HepG2 (cell line): ENCODE results near the gene COPZ2. TPM values are rescaled to one million over a fixed set of nuclear protein-coding genes. Genes with fewer than 3 reads are reported as not detected.

Experiments
- ATAC-seq: fragments of 200-7000 bp; cut with Tn5 transposase; 3 replicates; pipeline ENCODE4 v1.9.1; 2020; ENCODE audit warnings: mild to moderate bottlenecking, moderate library complexity
- BruUV-seq: library from RNA; stranded (reverse); fragments of 400-500 nt; replicated peaks from 2 replicates; lab custom pipeline; 2021; lab: Mats Ljungman, UMichigan
- CTCF ChIA-PET: fragments of 300-600 bp; formaldehyde crosslinking; extraction: SDS; loops from one replicate; lab custom pipeline; 2021; ENCODE audit warnings: low total read pairs, inconsistent platforms, low intra/inter-chr PET ratio; lab: Yijun Ruan, JAX
- POLR2A ChIA-PET: fragments of 350-600 bp; sonication (Branson Sonifier 250); formaldehyde crosslinking; loops from one replicate; lab custom pipeline; 2020; ENCODE audit warnings: antibody characterized with exemption, inconsistent platforms; lab: Yijun Ruan, JAX
- DNase-seq: peaks from one replicate; pipeline ENCODE4 v3.0.0-alpha.2; 2015; ENCODE audit warnings: low spot score
- FAIRE-seq: peaks from 3 replicates; lab custom pipeline; 2011; peaks lifted over from hg19 to GRCh38; lab: Jason Lieb, UNC
- H2AFZ ChIP-seq: one replicate; pipeline ENCODE4 v1.6.1; 2011; ENCODE audit warnings: low read length, inconsistent platforms
- H3K27ac ChIP-seq: fragments of 300-600 bp; 3 replicates; pipeline ENCODE4 v1.8.0; 2011; ENCODE audit warnings: mixed run types, mild to moderate bottlenecking, mixed read lengths, low read length, inconsistent platforms; ENCODE audit not compliant: insufficient read depth; ENCODE audit errors: extremely low read length
- H3K27me3 ChIP-seq, 2 experiments: fragments of 200-600 bp in 1 of 2; 2 replicates in 1 of 2; 3 replicates in 1 of 2; pipeline versions ENCODE4 v1.6.0 to v1.8.0; 2011; ENCODE audit warnings: low read length in 2 of 2, mild to moderate bottlenecking in 2 of 2, moderate library complexity in 2 of 2, inconsistent platforms in 1 of 2; ENCODE audit not compliant: insufficient read depth in 2 of 2, control insufficient read depth in 1 of 2
- H3K36me3 ChIP-seq, 2 experiments: fragments of 200-600 bp in 1 of 2; replicated peaks in 1 of 2; 2 replicates in 1 of 2; 3 replicates in 1 of 2; pipeline versions ENCODE4 v1.5.1 to v1.8.0; 2011; ENCODE audit warnings: low read length in 2 of 2, inconsistent platforms in 1 of 2; ENCODE audit not compliant: insufficient read depth in 2 of 2, control insufficient read depth in 1 of 2
- H3K4me1 ChIP-seq: 2 replicates; pipeline ENCODE4 v1.5.1; 2012; ENCODE audit warnings: low read length, inconsistent platforms; ENCODE audit not compliant: insufficient read depth
- H3K4me2 ChIP-seq: 2 replicates; pipeline ENCODE4 v1.6.0; 2011; ENCODE audit warnings: low read depth, low read length, inconsistent platforms
- H3K4me3 ChIP-seq, 3 experiments: fragments of 200-600 bp in 1 of 3; sonication (generic), shearing (Covaris generic) in 1 of 3; replicated peaks in 1 of 3; 2 replicates each; pipeline ENCODE4 v1.5.1; 2011 to 2016; ENCODE audit warnings: low read length in 3 of 3, inconsistent platforms in 2 of 3, low read depth in 2 of 3, mild to moderate bottlenecking in 2 of 3, control low read depth in 1 of 3, mixed read lengths in 1 of 3; ENCODE audit not compliant: insufficient read depth in 1 of 3
- H3K79me2 ChIP-seq: one replicate; pipeline ENCODE4 v1.6.1; 2011; ENCODE audit warnings: low read length, inconsistent platforms; ENCODE audit not compliant: insufficient read depth
- H3K9ac ChIP-seq: 2 replicates; pipeline ENCODE4 v1.6.0; 2011; ENCODE audit warnings: mild to moderate bottlenecking, low read depth, low read length, inconsistent platforms; ENCODE audit not compliant: insufficient read depth
- H3K9me3 ChIP-seq: 2 replicates; pipeline ENCODE4 v1.5.1; 2012; ENCODE audit warnings: mild to moderate bottlenecking, low read length
- H4K20me1 ChIP-seq: 2 replicates; pipeline ENCODE4 v1.6.0; 2011; ENCODE audit warnings: inconsistent platforms, mild to moderate bottlenecking, low read length, moderate library complexity; ENCODE audit not compliant: insufficient read depth
- PCBP2 ChIP-seq: fragments of 200-400 bp; formaldehyde crosslinking; optimal IDR thresholded peaks from 2 replicates; pipeline ENCODE3; 2018; ENCODE audit warnings: low read length, low read depth; ENCODE audit not compliant: poor library complexity, severe bottlenecking
- PHF21A ChIP-seq: sonication (generic); formaldehyde crosslinking; IDR thresholded peaks from 2 replicates; pipeline ENCODE4 v1.5.0; 2020; ENCODE audit warnings: mild to moderate bottlenecking, missing genetic modification reagents
- RARA ChIP-seq: IDR thresholded peaks from 2 replicates; pipeline ENCODE4 v1.6.1; 2016; ENCODE audit warnings: missing genetic modification reagents, missing compliant biosample characterization
- TAF15 ChIP-seq: fragments of 200-400 bp; formaldehyde crosslinking; IDR thresholded peaks from one replicate; pipeline ENCODE4 v1.6.1; 2018; ENCODE audit warnings: mild to moderate bottlenecking, low read depth, low read length; ENCODE audit not compliant: poor library complexity, severe bottlenecking
- ZFP62 ChIP-seq: sonication (generic); formaldehyde crosslinking; IDR thresholded peaks from 2 replicates; pipeline ENCODE4 v1.4.0; 2020; ENCODE audit warnings: missing genetic modification reagents
- ZNF136 ChIP-seq: sonication (generic); formaldehyde crosslinking; IDR thresholded peaks from 2 replicates; pipeline ENCODE4 v1.8.1; 2022; ENCODE audit warnings: low read depth, mild to moderate bottlenecking, moderate library complexity, missing genetic modification reagents
- ZNF275 ChIP-seq: sonication (generic); formaldehyde crosslinking; IDR thresholded peaks from 2 replicates; pipeline ENCODE4 v1.8.0; 2022; ENCODE audit warnings: missing genetic modification reagents, mild to moderate bottlenecking, inconsistent platforms, borderline replicate concordance
- ZNF282 ChIP-seq: fragments of 450-650 bp; IDR thresholded peaks from 2 replicates; pipeline ENCODE4 v1.6.1; 2018; ENCODE audit not compliant: partially characterized antibody
- WGBS: methylation state at CpG from one replicate; pipeline ENCODE4 v1.1.6; 2017; ENCODE audit warnings: low lambda C conversion rate; 5-methylcytosine and 5-hydroxymethylcytosine counted together
- in situ Hi-C: cut with HindIII; loops from 2 replicates; pipeline ENCODE4 v1.10.0; 2017; ENCODE audit warnings: low pct_unique_long_range_greater_than_20kb; ENCODE audit not compliant: extremely low pct_ligation_motif_present
- intact Hi-C: fragments of 100-400 bp; cut with micrococcal nuclease; formaldehyde crosslinking; loops from one replicate; pipeline ENCODE4 v1.10.0; 2022; ENCODE audit not compliant: unreplicated experiment
- polyA plus RNA-seq, 8 experiments: library from polyadenylated mRNA; depleted of rRNA in 3 of 8; stranded (reverse) in 7 of 8; unstranded in 1 of 8; fragments of >200 nt; fragmentation: Illumina TruSeq in 4 of 8; extraction: Trizol in 4 of 8; gene quantifications; 2 replicates each; pipeline versions ENCODE4 v1.2.1 to v1.2.3, GENCODE V29; 2011 to 2016; ENCODE audit warnings: low read depth in 4 of 8, missing spikeins in 1 of 8, mixed read lengths in 1 of 8; ENCODE audit not compliant: insufficient read depth in 1 of 8
- total RNA-seq, 5 experiments: library from RNA; depleted of rRNA; stranded (reverse); fragments of >200 nt; fragmentation: Illumina TruSeq; extraction: Trizol; gene quantifications; 2 replicates each; pipeline ENCODE4 v1.2.3, GENCODE V29; 2016; ENCODE audit warnings: low read depth in 1 of 5

COPZ2 gene
- total and polyA plus RNA-seq, 2 of the 13 experiments (the other 11 are each of a cell fraction or from before 2014, with no cell fraction given), result 0.61 to 1.5 TPM

- Histone ChIP-seq H3K9ac (no peak overlapping the region), H3K27me3 (peaks cover 2 to 28% of the 10 kb centered on the region in 2 experiments; a peak in 4 of 5 replicates), H3K79me2 (no peaks in the 10 kb centered on the region), H3K36me3 (no peaks in the 10 kb centered on the region), H3K4me2 (no peak overlapping the region), H4K20me1 (no peaks in the 10 kb centered on the region), H3K9me3 (no peaks in the 10 kb centered on the region), H3K27ac (no peak overlapping the region), H3K4me1 (peaks cover 15% of the 10 kb centered on the region), H3K4me3 (no peak overlapping the region), H2AFZ (no peak overlapping the region)
- no peak for DNase-seq
- no TSS peak for BruUV-seq
- intact Hi-C loops, result no loop called here
- WGBS, result 20% methylated on average over 1 of the region's 1 CpG
- in situ Hi-C loops, result no loop called here
- no peak for ATAC-seq
- TF ChIP-seq PHF21A (CRISPR knock-in tag) (no peak), ZFP62 (CRISPR knock-in tag) (no peak), ZNF275 (CRISPR knock-in tag) (no peak), ZNF282 (no peak), TAF15 (no peak), ZNF136 (CRISPR knock-in tag) (no peak), PCBP2 (no peak), RARA (CRISPR knock-in tag) (no peak)
- no peak for FAIRE-seq
- CTCF ChIA-PET, result no interaction called here
- POLR2A ChIA-PET, result no interaction called here
Observed at GRCh38 chr17:48001197-48001596, 36.4 kb downstream of the COPZ2 start.
